BE2C (cell line): ENCODE measurements around the gene PRICKLE4.
A peak's percentile ranks its signal among the peaks of the same experiment; 100 is the strongest.

Experiments
- DNase-seq: peaks from one replicate; pipeline ENCODE4 v3.0.0-alpha.2; 2020
- H3K27me3 ChIP-seq: fragments of 250-450 bp; sonication (Bioruptor Pico); 2 replicates; pipeline ENCODE4 v1.5.1; 2020; ENCODE audit warnings: mild to moderate bottlenecking
- H3K36me3 ChIP-seq: fragments of 250-450 bp; sonication (Bioruptor Pico); 2 replicates; pipeline ENCODE4 v1.5.1; 2020; ENCODE audit warnings: mild to moderate bottlenecking
- H3K4me1 ChIP-seq: fragments of 250-450 bp; sonication (Bioruptor Pico); 2 replicates; pipeline ENCODE4 v1.5.1; 2020
- H3K4me3 ChIP-seq: 2 replicates; pipeline ENCODE4 v1.5.1; 2011; ENCODE audit warnings: low read depth, low read length
- H3K9me3 ChIP-seq: fragments of 250-450 bp; sonication (Bioruptor Pico); 2 replicates; pipeline ENCODE4 v1.5.1; 2020
- CTCF ChIP-seq: IDR thresholded peaks from 2 replicates; pipeline ENCODE4 v1.5.1; 2012; ENCODE audit warnings: mild to moderate bottlenecking, low read depth, low read length

The PRICKLE4 gene

DNA sequence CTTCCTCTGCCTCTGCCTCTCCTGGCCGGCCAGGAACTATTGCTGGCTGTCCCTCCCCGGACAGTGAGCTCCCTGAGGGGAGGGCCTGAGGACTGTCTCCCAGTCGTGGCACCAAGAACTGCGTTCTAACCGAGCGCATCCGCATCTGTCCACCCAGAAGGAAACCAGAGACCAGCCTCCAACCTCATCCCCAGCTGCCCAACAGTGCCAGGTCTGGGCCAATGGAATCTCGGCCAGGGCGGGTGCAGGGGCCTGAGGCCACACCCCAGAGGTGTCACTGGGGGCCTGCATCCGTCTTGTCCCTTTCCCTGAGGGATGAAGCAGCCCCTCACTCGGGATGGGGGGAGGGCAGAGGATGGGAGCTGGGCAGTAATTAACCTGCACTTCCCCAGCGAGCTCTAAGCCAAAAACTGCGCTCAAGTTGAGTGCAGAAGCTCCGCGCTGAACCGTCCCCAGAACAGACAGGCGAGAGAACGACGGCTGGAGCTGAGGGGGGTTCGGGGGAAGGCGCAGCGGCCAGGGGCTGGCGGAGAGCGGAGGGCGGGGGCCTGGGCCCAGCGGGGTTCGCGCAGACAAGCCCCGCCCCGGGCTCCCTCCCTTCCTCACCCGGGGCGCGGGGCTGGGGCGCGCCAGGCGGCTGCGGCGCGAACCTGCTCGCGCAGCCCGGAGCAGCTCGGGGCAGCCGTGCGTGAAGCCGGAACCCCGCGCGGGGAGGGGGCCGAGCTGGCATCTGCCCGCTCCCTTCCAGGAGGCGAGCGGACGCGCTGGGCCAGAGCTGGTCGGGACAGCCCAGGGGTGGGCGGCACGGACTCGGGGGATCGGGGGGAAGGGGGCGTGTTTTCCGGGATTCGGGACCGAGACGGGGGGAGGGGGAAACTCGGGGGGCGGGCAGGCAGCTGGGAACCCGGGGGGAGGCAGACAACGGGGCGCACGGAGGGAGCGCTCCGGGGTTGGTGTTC, 46.6 kb upstream of the PRICKLE4 start:
- peak; percentile 84 for DNase-seq

DNA sequence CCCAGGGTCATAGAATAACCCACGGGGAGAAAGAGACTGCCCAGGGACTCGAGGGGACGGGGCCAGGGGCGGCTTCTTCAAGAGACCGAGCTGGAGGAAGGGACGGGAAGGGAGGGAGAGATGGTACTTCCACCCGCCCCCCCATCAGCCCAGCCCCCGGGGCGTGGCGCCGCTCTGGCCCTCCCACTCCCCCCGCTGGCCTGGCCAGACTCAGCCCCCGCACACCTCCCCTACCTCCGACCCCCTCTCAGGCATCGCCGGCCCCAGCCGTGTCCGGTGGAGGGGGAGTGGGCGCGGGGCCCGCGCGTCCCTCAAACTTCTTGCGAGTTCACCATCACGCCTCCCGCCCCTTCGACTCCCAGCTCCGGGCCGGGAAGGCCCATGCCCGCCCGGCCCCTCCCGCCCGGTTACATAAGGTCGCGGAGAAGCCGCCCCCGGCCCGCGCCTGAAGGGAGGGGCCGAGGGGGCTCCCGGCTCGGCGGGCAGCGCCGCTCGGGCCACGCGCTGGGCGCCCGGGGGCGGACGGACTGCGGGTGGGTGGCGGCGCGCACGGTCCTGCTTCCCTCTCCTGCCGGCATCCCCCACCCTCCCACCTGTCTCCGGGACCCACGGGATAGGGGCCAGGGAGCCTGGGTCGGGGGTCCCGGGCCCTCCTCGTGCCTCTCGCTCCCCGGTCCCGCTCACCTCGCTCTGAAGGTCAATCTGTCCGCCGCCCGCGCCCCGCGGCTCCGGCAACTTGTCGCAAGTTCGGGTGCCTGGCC, 45.7 kb upstream of the PRICKLE4 start:
- DNase-seq = peak; percentile 84
- H3K36me3 ChIP-seq = no peaks in the 10 kb centered on the region
- no peaks in the 10 kb centered on the region for H3K27me3 ChIP-seq
- no peaks in the 10 kb centered on the region for H3K9me3 ChIP-seq
- H3K4me1 ChIP-seq = peaks cover 21% of the 10 kb centered on the region
- peak overlapping the region; percentile 70 for H3K4me3 ChIP-seq
- TF ChIP-seq CTCF = no peak

More for the DNA sequence above, 46.6 kb upstream of the PRICKLE4 start:
- Histone ChIP-seq H3K4me1 (peaks cover 21% of the 10 kb centered on the region), H3K27me3 (no peaks in the 10 kb centered on the region), H3K4me3 (peak overlapping the region; percentile 70), H3K36me3 (no peaks in the 10 kb centered on the region), H3K9me3 (no peaks in the 10 kb centered on the region)
- TF ChIP-seq CTCF = no peak

- peak; percentile 73 for TF ChIP-seq CTCF
- H3K4me1 ChIP-seq = peaks cover 16% of the 10 kb centered on the region
- H3K4me3 ChIP-seq = peak within 1 kb of the TSS; percentile 70
- no peaks in the 10 kb centered on the region for H3K36me3 ChIP-seq
- H3K9me3 ChIP-seq = no peaks in the 10 kb centered on the region
- H3K27me3 ChIP-seq = no peaks in the 10 kb centered on the region
- peak; percentile 93 for DNase-seq
These were observed 45.0 kb upstream of the PRICKLE4 start, which contains the start of gene TFEB for GRCh38 chr6:41735427-41736185. TSS of gene TFEB (minus strand) at chr6:41735608. CDS start at chr6:41691213, 44,395 bp downstream.

DNA sequence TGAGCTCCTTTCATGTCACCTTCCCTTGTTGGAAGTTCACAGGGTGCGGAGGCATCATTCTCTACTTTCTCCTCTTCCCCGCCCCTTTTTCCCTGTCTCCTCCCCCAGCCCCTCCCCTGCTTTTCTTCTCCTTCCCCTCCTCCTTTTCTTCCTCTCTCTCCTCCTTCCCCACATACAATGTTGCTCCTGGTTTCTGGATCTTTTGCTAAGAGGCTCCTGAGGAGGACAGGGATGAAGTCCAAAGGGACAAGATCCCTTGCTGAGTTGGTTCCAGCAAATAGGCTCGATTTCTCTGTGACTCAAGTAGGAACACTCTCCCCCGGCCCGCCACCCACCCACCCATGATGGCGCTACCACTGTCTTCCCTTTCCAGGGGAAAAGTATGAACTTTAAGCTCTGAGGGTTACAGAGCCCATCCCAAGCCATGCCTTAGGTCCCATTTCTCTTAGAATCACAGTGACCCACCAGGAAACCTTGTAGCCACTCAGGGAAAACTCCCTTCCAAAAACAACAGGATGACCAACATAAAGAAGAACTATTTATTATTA, 44.3 kb upstream of the PRICKLE4 start:
- H3K9me3 ChIP-seq = no peaks in the 10 kb centered on the region
- H3K36me3 ChIP-seq = no peaks in the 10 kb centered on the region
- no peak for DNase-seq
- H3K4me3 ChIP-seq = no peak overlapping the region
- H3K4me1 ChIP-seq = peaks cover 11% of the 10 kb centered on the region
- no peak for TF ChIP-seq CTCF
- no peaks in the 10 kb centered on the region for H3K27me3 ChIP-seq

- H3K27me3 ChIP-seq = no peaks in the 10 kb centered on the region
These were observed 43.6 kb upstream of the PRICKLE4 start for GRCh38 chr6:41736800-41737555.

More at GRCh38 chr6:41736800-41737555, 43.6 kb upstream of the PRICKLE4 start:
- H3K4me1 ChIP-seq = peaks cover 11% of the 10 kb centered on the region
- DNase-seq = no peak
- H3K4me3 ChIP-seq = no peak overlapping the region
- TF ChIP-seq CTCF = no peak
- H3K36me3 ChIP-seq = no peaks in the 10 kb centered on the region
- no peaks in the 10 kb centered on the region for H3K9me3 ChIP-seq
